HEK293 (cell line): Measurements from ENCODE around the gene MIS12.

ENCODE experiments used
- GLI4 ChIP-seq: fragments of 450-650 bp; formaldehyde crosslinking; IDR thresholded peaks from 2 replicates; pipeline ENCODE4 v1.5.1; 2016; ENCODE audit warnings: missing biosample characterization, missing genetic modification characterization
- GLIS1 ChIP-seq: fragments of 450-650 bp; formaldehyde crosslinking; IDR thresholded peaks from 2 replicates; pipeline ENCODE4 v1.5.1; 2016; ENCODE audit warnings: missing biosample characterization, missing genetic modification characterization
- HOXC10 ChIP-seq: sonication (generic); formaldehyde crosslinking; IDR thresholded peaks from 2 replicates; pipeline ENCODE4 v1.8.1; 2023; ENCODE audit warnings: mild to moderate bottlenecking, missing genetic modification reagents
- KLF16 ChIP-seq: fragments of 450-650 bp; formaldehyde crosslinking; IDR thresholded peaks from 2 replicates; pipeline ENCODE4 v1.5.1; 2017; ENCODE audit warnings: missing biosample characterization, missing genetic modification characterization
- KLF7 ChIP-seq: fragments of 450-650 bp; formaldehyde crosslinking; IDR thresholded peaks from 2 replicates; pipeline ENCODE4 v1.5.1; 2016; ENCODE audit warnings: missing biosample characterization, missing genetic modification characterization, borderline replicate concordance
- KLF8 ChIP-seq: fragments of 450-650 bp; formaldehyde crosslinking; IDR thresholded peaks from 2 replicates; pipeline ENCODE4 v1.5.1; 2016; ENCODE audit warnings: missing biosample characterization, missing genetic modification characterization
- KLF9 ChIP-seq: fragments of 450-650 bp; formaldehyde crosslinking; IDR thresholded peaks from 2 replicates; pipeline ENCODE4 v1.5.1; 2016; ENCODE audit warnings: missing biosample characterization, missing genetic modification characterization, low read depth
- MZF1 ChIP-seq: fragments of 450-650 bp; formaldehyde crosslinking; IDR thresholded peaks from 2 replicates; pipeline ENCODE4 v1.5.1; 2017; ENCODE audit warnings: missing biosample characterization, missing genetic modification characterization, borderline replicate concordance
- SP7 ChIP-seq: fragments of 450-650 bp; formaldehyde crosslinking; IDR thresholded peaks from 2 replicates; pipeline ENCODE4 v1.5.1; 2016; ENCODE audit warnings: missing biosample characterization, missing genetic modification characterization
- ZBTB21 ChIP-seq: fragments of 450-650 bp; formaldehyde crosslinking; IDR thresholded peaks from 2 replicates; pipeline ENCODE4 v1.5.1; 2017; ENCODE audit warnings: missing biosample characterization, missing genetic modification characterization
- ZNF175 ChIP-seq: fragments of 450-650 bp; formaldehyde crosslinking; IDR thresholded peaks from 2 replicates; pipeline ENCODE4 v1.5.1; 2016; ENCODE audit warnings: missing biosample characterization, missing genetic modification characterization
- ZNF341 ChIP-seq: fragments of 450-650 bp; formaldehyde crosslinking; IDR thresholded peaks from 2 replicates; pipeline ENCODE4; 2016; ENCODE audit warnings: low read depth, missing biosample characterization, missing genetic modification characterization
- ZNF37A ChIP-seq: fragments of 450-650 bp; IDR thresholded peaks from 2 replicates; pipeline ENCODE4 v1.5.1; 2018; ENCODE audit warnings: missing biosample characterization, missing genetic modification characterization
- ZNF423 ChIP-seq: fragments of 450-650 bp; formaldehyde crosslinking; IDR thresholded peaks from 2 replicates; pipeline ENCODE4 v1.5.1; 2016; ENCODE audit warnings: missing biosample characterization, missing genetic modification characterization
- ZNF654 ChIP-seq: fragments of 450-650 bp; formaldehyde crosslinking; IDR thresholded peaks from 2 replicates; pipeline ENCODE4 v1.5.1; 2016; ENCODE audit warnings: low read depth, missing biosample characterization, missing genetic modification characterization
- ZNF660 ChIP-seq: fragments of 450-650 bp; IDR thresholded peaks from 2 replicates; pipeline ENCODE4 v1.5.1; 2018; ENCODE audit warnings: missing biosample characterization, mild to moderate bottlenecking, missing genetic modification characterization
- TF ChIP-seq, protein P1 (sequence below): fragments of 450-650 bp; formaldehyde crosslinking; IDR thresholded peaks from 2 replicates; pipeline ENCODE4 v1.5.1; 2016; ENCODE audit warnings: missing biosample characterization, missing genetic modification characterization, borderline replicate concordance
- TF ChIP-seq, protein P2 (sequence below): fragments of 450-650 bp; formaldehyde crosslinking; IDR thresholded peaks from 2 replicates; pipeline ENCODE4 v1.5.1; 2016; ENCODE audit warnings: missing biosample characterization, missing genetic modification characterization, borderline replicate concordance
- TF ChIP-seq, protein P3 (sequence below): fragments of 450-650 bp; formaldehyde crosslinking; IDR thresholded peaks from 2 replicates; pipeline ENCODE4 v1.5.1; 2016; ENCODE audit warnings: missing biosample characterization, missing genetic modification characterization
- TF ChIP-seq, protein P4 (sequence below): fragments of 450-650 bp; formaldehyde crosslinking; IDR thresholded peaks from 2 replicates; pipeline ENCODE4 v1.5.1; 2017; ENCODE audit warnings: missing biosample characterization, missing genetic modification characterization
- TF ChIP-seq, protein P5 (sequence below): fragments of 450-650 bp; formaldehyde crosslinking; IDR thresholded peaks from 2 replicates; pipeline ENCODE4 v1.5.1; 2016; ENCODE audit warnings: missing biosample characterization, missing genetic modification characterization
- TF ChIP-seq, protein P6 (sequence below): fragments of 450-650 bp; formaldehyde crosslinking; IDR thresholded peaks from 2 replicates; pipeline ENCODE4 v1.5.1; 2016; ENCODE audit warnings: missing biosample characterization, missing genetic modification characterization
- TF ChIP-seq, protein P7 (sequence below): IDR thresholded peaks from 2 replicates; pipeline ENCODE4 v1.6.1; 2011; ENCODE audit warnings: mild to moderate bottlenecking, low read depth, low read length, borderline replicate concordance

MIS12 gene

DNA sequence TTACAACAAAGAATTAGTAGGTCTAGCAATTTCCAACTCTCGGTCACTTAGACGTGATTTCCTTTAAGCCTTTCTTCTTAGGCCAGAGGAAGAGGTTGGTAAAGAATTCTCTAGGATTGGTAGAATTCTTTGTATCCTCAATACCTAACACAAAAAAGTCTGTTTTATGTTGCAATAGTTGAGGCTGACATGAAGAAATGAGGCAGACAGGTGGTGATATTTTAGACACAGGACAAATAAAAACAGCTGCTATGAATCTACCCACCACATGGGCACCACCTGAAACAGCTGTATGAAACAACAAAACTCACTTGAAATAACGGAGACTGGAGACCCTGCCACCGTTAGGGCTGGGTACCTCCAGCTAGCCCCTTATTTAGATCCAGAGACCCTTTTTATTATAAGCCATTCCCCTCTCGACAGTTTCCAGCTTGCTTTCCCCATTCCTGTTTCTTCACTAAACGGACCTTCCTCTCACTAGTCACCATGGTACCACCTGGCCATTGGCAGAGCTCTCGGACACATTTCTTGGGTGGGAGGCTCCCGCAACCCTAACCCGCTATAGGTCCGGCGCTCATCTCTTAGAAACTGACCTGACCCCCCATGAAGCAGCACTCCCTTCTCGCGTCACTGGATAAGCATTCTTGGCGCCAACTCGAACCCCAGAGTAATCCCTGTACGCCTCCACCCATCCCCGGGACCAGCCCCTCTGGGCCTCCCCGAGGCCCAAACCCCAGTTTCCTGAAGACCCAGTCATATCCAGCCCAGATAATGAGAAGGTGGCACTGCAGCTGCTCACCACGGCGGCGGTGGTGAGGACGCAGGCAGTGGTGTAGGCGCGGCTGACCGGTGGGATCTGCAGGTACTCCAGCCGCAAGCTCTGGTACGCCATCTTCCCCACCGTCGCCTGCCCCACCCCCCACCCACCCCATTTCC is 828 bp upstream of the MIS12 start, which contains the start of gene DERL2 (continued):
- TF ChIP-seq, protein P1, sequence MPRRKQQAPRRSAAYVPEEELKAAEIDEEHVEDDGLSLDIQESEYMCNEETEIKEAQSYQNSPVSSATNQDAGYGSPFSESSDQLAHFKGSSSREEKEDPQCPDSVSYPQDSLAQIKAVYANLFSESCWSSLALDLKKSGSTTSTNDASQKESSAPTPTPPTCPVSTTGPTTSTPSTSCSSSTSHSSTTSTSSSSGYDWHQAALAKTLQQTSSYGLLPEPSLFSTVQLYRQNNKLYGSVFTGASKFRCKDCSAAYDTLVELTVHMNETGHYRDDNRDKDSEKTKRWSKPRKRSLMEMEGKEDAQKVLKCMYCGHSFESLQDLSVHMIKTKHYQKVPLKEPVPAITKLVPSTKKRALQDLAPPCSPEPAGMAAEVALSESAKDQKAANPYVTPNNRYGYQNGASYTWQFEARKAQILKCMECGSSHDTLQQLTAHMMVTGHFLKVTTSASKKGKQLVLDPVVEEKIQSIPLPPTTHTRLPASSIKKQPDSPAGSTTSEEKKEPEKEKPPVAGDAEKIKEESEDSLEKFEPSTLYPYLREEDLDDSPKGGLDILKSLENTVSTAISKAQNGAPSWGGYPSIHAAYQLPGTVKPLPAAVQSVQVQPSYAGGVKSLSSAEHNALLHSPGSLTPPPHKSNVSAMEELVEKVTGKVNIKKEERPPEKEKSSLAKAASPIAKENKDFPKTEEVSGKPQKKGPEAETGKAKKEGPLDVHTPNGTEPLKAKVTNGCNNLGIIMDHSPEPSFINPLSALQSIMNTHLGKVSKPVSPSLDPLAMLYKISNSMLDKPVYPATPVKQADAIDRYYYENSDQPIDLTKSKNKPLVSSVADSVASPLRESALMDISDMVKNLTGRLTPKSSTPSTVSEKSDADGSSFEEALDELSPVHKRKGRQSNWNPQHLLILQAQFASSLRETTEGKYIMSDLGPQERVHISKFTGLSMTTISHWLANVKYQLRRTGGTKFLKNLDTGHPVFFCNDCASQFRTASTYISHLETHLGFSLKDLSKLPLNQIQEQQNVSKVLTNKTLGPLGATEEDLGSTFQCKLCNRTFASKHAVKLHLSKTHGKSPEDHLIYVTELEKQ: peak; percentile 4; the same call in 1 of the 2 replicates
- TF ChIP-seq, protein P2, sequence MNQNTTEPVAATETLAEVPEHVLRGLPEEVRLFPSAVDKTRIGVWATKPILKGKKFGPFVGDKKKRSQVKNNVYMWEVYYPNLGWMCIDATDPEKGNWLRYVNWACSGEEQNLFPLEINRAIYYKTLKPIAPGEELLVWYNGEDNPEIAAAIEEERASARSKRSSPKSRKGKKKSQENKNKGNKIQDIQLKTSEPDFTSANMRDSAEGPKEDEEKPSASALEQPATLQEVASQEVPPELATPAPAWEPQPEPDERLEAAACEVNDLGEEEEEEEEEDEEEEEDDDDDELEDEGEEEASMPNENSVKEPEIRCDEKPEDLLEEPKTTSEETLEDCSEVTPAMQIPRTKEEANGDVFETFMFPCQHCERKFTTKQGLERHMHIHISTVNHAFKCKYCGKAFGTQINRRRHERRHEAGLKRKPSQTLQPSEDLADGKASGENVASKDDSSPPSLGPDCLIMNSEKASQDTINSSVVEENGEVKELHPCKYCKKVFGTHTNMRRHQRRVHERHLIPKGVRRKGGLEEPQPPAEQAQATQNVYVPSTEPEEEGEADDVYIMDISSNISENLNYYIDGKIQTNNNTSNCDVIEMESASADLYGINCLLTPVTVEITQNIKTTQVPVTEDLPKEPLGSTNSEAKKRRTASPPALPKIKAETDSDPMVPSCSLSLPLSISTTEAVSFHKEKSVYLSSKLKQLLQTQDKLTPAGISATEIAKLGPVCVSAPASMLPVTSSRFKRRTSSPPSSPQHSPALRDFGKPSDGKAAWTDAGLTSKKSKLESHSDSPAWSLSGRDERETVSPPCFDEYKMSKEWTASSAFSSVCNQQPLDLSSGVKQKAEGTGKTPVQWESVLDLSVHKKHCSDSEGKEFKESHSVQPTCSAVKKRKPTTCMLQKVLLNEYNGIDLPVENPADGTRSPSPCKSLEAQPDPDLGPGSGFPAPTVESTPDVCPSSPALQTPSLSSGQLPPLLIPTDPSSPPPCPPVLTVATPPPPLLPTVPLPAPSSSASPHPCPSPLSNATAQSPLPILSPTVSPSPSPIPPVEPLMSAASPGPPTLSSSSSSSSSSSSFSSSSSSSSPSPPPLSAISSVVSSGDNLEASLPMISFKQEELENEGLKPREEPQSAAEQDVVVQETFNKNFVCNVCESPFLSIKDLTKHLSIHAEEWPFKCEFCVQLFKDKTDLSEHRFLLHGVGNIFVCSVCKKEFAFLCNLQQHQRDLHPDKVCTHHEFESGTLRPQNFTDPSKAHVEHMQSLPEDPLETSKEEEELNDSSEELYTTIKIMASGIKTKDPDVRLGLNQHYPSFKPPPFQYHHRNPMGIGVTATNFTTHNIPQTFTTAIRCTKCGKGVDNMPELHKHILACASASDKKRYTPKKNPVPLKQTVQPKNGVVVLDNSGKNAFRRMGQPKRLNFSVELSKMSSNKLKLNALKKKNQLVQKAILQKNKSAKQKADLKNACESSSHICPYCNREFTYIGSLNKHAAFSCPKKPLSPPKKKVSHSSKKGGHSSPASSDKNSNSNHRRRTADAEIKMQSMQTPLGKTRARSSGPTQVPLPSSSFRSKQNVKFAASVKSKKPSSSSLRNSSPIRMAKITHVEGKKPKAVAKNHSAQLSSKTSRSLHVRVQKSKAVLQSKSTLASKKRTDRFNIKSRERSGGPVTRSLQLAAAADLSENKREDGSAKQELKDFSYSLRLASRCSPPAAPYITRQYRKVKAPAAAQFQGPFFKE (tag by site-specific recombination): no peak
- TF ChIP-seq SP7 (tag by site-specific recombination) (peak; percentile 23), KLF7 (tag by site-specific recombination) (peak; percentile 38; the same call in 1 of the 2 replicates), ZBTB21 (tag by site-specific recombination) (peak; percentile 49; the same call in 1 of the 2 replicates), HOXC10 (CRISPR knock-in tag) (no peak), ZNF341 (tag by site-specific recombination) (no peak), ZNF423 (0 out of 2 replicates have a peak, but pooled peaks have one; percentile 23), GLI4 (tag by site-specific recombination) (0 out of 2 replicates have a peak, but pooled peaks have one; percentile 58), GLIS1 (tag by site-specific recombination) (peak; percentile 72), ZNF654 (tag by site-specific recombination) (no peak), ZNF37A (tag by site-specific recombination) (no peak), MZF1 (tag by site-specific recombination) (no peak), KLF16 (tag by site-specific recombination) (0 out of 2 replicates have a peak, but pooled peaks have one; percentile 42), ZNF175 (no peak), ZNF660 (tag by site-specific recombination) (no peak), KLF8 (tag by site-specific recombination) (peak; percentile 72), KLF9 (tag by site-specific recombination) (peak; percentile 74)
- TF ChIP-seq, protein P3, sequence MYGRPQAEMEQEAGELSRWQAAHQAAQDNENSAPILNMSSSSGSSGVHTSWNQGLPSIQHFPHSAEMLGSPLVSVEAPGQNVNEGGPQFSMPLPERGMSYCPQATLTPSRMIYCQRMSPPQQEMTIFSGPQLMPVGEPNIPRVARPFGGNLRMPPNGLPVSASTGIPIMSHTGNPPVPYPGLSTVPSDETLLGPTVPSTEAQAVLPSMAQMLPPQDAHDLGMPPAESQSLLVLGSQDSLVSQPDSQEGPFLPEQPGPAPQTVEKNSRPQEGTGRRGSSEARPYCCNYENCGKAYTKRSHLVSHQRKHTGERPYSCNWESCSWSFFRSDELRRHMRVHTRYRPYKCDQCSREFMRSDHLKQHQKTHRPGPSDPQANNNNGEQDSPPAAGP (tag by site-specific recombination): peak; percentile 78; the same call in 1 of the 2 replicates
- TF ChIP-seq, protein P4, sequence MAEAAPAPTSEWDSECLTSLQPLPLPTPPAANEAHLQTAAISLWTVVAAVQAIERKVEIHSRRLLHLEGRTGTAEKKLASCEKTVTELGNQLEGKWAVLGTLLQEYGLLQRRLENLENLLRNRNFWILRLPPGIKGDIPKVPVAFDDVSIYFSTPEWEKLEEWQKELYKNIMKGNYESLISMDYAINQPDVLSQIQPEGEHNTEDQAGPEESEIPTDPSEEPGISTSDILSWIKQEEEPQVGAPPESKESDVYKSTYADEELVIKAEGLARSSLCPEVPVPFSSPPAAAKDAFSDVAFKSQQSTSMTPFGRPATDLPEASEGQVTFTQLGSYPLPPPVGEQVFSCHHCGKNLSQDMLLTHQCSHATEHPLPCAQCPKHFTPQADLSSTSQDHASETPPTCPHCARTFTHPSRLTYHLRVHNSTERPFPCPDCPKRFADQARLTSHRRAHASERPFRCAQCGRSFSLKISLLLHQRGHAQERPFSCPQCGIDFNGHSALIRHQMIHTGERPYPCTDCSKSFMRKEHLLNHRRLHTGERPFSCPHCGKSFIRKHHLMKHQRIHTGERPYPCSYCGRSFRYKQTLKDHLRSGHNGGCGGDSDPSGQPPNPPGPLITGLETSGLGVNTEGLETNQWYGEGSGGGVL (tag by site-specific recombination): peak; percentile 41; the same call in 1 of the 2 replicates
- TF ChIP-seq, protein P5, sequence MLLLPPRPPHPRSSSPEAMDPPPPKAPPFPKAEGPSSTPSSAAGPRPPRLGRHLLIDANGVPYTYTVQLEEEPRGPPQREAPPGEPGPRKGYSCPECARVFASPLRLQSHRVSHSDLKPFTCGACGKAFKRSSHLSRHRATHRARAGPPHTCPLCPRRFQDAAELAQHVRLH (tag by site-specific recombination): no peak
- TF ChIP-seq, protein P6, sequence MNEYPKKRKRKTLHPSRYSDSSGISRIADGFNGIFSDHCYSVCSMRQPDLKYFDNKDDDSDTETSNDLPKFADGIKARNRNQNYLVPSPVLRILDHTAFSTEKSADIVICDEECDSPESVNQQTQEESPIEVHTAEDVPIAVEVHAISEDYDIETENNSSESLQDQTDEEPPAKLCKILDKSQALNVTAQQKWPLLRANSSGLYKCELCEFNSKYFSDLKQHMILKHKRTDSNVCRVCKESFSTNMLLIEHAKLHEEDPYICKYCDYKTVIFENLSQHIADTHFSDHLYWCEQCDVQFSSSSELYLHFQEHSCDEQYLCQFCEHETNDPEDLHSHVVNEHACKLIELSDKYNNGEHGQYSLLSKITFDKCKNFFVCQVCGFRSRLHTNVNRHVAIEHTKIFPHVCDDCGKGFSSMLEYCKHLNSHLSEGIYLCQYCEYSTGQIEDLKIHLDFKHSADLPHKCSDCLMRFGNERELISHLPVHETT (tag by site-specific recombination): no peak
- TF ChIP-seq, protein P7, sequence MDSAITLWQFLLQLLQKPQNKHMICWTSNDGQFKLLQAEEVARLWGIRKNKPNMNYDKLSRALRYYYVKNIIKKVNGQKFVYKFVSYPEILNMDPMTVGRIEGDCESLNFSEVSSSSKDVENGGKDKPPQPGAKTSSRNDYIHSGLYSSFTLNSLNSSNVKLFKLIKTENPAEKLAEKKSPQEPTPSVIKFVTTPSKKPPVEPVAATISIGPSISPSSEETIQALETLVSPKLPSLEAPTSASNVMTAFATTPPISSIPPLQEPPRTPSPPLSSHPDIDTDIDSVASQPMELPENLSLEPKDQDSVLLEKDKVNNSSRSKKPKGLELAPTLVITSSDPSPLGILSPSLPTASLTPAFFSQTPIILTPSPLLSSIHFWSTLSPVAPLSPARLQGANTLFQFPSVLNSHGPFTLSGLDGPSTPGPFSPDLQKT: no peak
